ENCODE results near the gene NAALAD2.

Gene NAALAD2

DNA sequence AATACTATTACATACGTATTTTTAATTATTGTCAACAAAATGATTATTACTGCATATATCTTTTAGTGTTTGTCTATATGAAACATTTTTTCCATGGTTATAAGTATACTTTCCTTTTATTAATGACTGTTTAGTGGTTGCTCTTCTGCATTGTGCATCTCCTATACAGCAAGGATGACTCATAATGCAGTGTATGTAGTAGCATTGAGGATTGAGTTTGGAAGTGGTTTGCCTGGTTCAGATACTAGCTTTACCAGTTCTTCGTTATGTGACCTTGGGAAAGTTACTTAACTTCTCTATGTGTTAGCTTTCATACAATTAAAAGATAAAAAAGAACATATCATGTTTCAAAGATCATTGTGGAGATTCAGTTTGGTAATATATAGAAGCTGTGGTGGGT, 44.3 kb downstream of the NAALAD2 start:
- TF ChIP-seq EZH2 (optimal IDR thresholded peaks at IDR 0.05; ENCODE audit: low read depth, low read length) = no peak
- no peak for TF ChIP-seq CTCF (IDR thresholded peaks at IDR 0.05; ENCODE audit: low read length)
- TF ChIP-seq EZH2phosphoT487 (IDR thresholded peaks at IDR 0.05; ENCODE audit: low read length) = no peak
- Histone ChIP-seq H3K27me3 (replicated peaks; ENCODE audit: insufficient read depth, low read length) (no peaks in the 10 kb centered on the region), H3K4me1 (ENCODE audit: low read length) (no peaks in the 10 kb centered on the region), H2AFZ (ENCODE audit: low read length) (no peak overlapping the region), H3K4me3 (ENCODE audit: low read length) (no peak overlapping the region), H3K36me3 (replicated peaks; ENCODE audit: insufficient read depth, low read length) (no peaks in the 10 kb centered on the region), H3K9ac (ENCODE audit: low read length) (no peak overlapping the region), H3K27ac (ENCODE audit: low read length) (no peak overlapping the region), H3K9me3 (replicated peaks; ENCODE audit: insufficient read depth, low read length) (no peaks in the 10 kb centered on the region), H3K9me2 (replicated peaks; ENCODE audit: insufficient read depth, low read length) (no peaks in the 10 kb centered on the region), H4K20me1 (ENCODE audit: insufficient read depth, low read length) (no peaks in the 10 kb centered on the region), H3K4me2 (ENCODE audit: low read depth, low read length) (no peak overlapping the region), H3K79me2 (ENCODE audit: low read length) (no peaks in the 10 kb centered on the region), H3F3A (ENCODE audit: insufficient read depth, low read length) (no peaks in the 10 kb centered on the region)
- DNase-seq = no peak

GRCh38 chr11:90179923-90180322, 45.5 kb downstream of the NAALAD2 start:
- no peak overlapping the region for H3K4me2 ChIP-seq (ENCODE audit: low read depth, low read length)
- no peaks in the 10 kb centered on the region for H3K9me3 ChIP-seq (replicated peaks; ENCODE audit: insufficient read depth, low read length)
- no peaks in the 10 kb centered on the region for H3K4me1 ChIP-seq (ENCODE audit: low read length)
- no peak overlapping the region for H3K9ac ChIP-seq (ENCODE audit: low read length)
- no peaks in the 10 kb centered on the region for H4K20me1 ChIP-seq (ENCODE audit: insufficient read depth, low read length)
- no peak for DNase-seq
- no peak overlapping the region for H2AFZ ChIP-seq (ENCODE audit: low read length)
- H3K27ac ChIP-seq (ENCODE audit: low read length) = no peak overlapping the region
- no peaks in the 10 kb centered on the region for H3K36me3 ChIP-seq (replicated peaks; ENCODE audit: insufficient read depth, low read length)
- H3F3A ChIP-seq (ENCODE audit: insufficient read depth, low read length) = no peaks in the 10 kb centered on the region
- TF ChIP-seq CTCF (IDR thresholded peaks at IDR 0.05; ENCODE audit: low read length) (no peak), EZH2 (optimal IDR thresholded peaks at IDR 0.05; ENCODE audit: low read depth, low read length) (no peak)
- H3K9me2 ChIP-seq (replicated peaks; ENCODE audit: insufficient read depth, low read length) = no peaks in the 10 kb centered on the region
- no peaks in the 10 kb centered on the region for H3K27me3 ChIP-seq (replicated peaks; ENCODE audit: insufficient read depth, low read length)
- no peaks in the 10 kb centered on the region for H3K79me2 ChIP-seq (ENCODE audit: low read length)
- H3K4me3 ChIP-seq (ENCODE audit: low read length) = no peak overlapping the region

DNA sequence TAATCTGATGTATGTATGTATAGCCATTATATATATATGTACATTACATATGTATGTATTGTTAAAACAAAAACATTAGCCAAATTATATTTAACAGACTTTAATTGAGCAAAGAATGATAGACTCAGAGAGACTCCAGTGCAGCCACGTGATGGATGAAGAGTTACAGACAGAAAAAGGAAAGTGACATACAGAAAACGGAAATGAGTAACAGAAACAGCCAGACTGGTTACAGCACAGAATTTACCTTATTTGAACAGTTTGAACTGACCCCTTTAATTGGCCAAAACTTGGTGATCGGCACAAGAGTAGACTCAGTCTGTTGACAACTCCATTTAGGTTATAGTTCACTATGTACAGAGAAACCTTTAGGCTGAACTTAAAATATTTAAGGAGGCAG, 53.4 kb downstream of the NAALAD2 start:
- H3K4me1 ChIP-seq (ENCODE audit: low read length) = no peaks in the 10 kb centered on the region
- H3K27ac ChIP-seq (ENCODE audit: low read length) = no peak overlapping the region
- no peak overlapping the region for H3K4me2 ChIP-seq (ENCODE audit: low read depth, low read length)
- no peak for DNase-seq
- TF ChIP-seq EZH2 (optimal IDR thresholded peaks at IDR 0.05; ENCODE audit: low read depth, low read length) (no peak), EZH2phosphoT487 (IDR thresholded peaks at IDR 0.05; ENCODE audit: low read length) (no peak), CTCF (IDR thresholded peaks at IDR 0.05; ENCODE audit: low read length) (no peak)
- no peaks in the 10 kb centered on the region for H3K36me3 ChIP-seq (replicated peaks; ENCODE audit: insufficient read depth, low read length)
- H3K9me3 ChIP-seq (replicated peaks; ENCODE audit: insufficient read depth, low read length) = no peaks in the 10 kb centered on the region
- H3K9me2 ChIP-seq (replicated peaks; ENCODE audit: insufficient read depth, low read length) = no peaks in the 10 kb centered on the region
- H3K9ac ChIP-seq (ENCODE audit: low read length) = no peak overlapping the region
- no peak overlapping the region for H3K4me3 ChIP-seq (ENCODE audit: low read length)
- no peaks in the 10 kb centered on the region for H3F3A ChIP-seq (ENCODE audit: insufficient read depth, low read length)
- no peaks in the 10 kb centered on the region for H3K27me3 ChIP-seq (replicated peaks; ENCODE audit: insufficient read depth, low read length)
- no peaks in the 10 kb centered on the region for H3K79me2 ChIP-seq (ENCODE audit: low read length)
- no peak overlapping the region for H2AFZ ChIP-seq (ENCODE audit: low read length)
- no peaks in the 10 kb centered on the region for H4K20me1 ChIP-seq (ENCODE audit: insufficient read depth, low read length)

Data from MM.1S (cell line).